PC-3 (cell line): Measurements from ENCODE around the gene PLEKHG2. TPM values are rescaled to one million over a fixed set of nuclear protein-coding genes. Genes with fewer than 3 reads are reported as not detected.

Experiments
- ATAC-seq: fragments of 200-7000 bp; cut with Tn5 transposase; 2 replicates; pipeline ENCODE4 v1.9.1; 2020; ENCODE audit warnings: mild to moderate bottlenecking, moderate library complexity
- BruUV-seq: library from RNA; stranded (reverse); fragments of 400-500 nt; replicated peaks from 2 replicates; lab custom pipeline; 2021; lab: Mats Ljungman, UMichigan
- CTCF ChIA-PET: fragments of 300-600 bp; sonication (Branson Sonifier 250); formaldehyde crosslinking; loops from one replicate; lab custom pipeline; 2022; ENCODE audit warnings: antibody characterized with exemption; lab: Charles Lee
- POLR2A ChIA-PET: fragments of 300-600 bp; sonication (Branson Sonifier 250); formaldehyde crosslinking; loops from one replicate; lab custom pipeline; 2022; ENCODE audit warnings: antibody characterized with exemption; ENCODE audit not compliant: unreplicated experiment; lab: Charles Lee
- DNase-seq: peaks from one replicate; pipeline ENCODE4 v3.0.0-alpha.2; 2015
- H2AFZ ChIP-seq: fragments of 300-600 bp; sonication (generic); 2 replicates; pipeline ENCODE4 v1.6.0; 2016; ENCODE audit warnings: antibody characterized with exemption, low read length
- H3F3A ChIP-seq: fragments of 300-600 bp; sonication (generic); one replicate; pipeline ENCODE4 v1.6.0; 2017; ENCODE audit warnings: antibody characterized with exemption, low read length, control low read depth, mild to moderate bottlenecking; ENCODE audit not compliant: unreplicated experiment
- H3K27ac ChIP-seq: fragments of 300-600 bp; sonication (generic); 2 replicates; pipeline ENCODE4 v1.5.1; 2016; ENCODE audit warnings: mild to moderate bottlenecking, low read length
- H3K27me3 ChIP-seq: fragments of 300-600 bp; sonication (generic); 2 replicates; pipeline ENCODE4 v1.6.1; 2016; ENCODE audit warnings: low read length, mixed read lengths
- H3K36me3 ChIP-seq: fragments of 300-600 bp; sonication (generic); 2 replicates; pipeline ENCODE4 v1.6.1; 2016; ENCODE audit warnings: low read depth, mixed run types, low read length, mixed read lengths
- H3K4me1 ChIP-seq: fragments of 300-600 bp; sonication (generic); 2 replicates; pipeline ENCODE4 v1.5.1; 2016; ENCODE audit warnings: low read length; ENCODE audit not compliant: insufficient read depth
- H3K4me2 ChIP-seq: fragments of 300-600 bp; sonication (generic); 2 replicates; pipeline ENCODE4 v1.6.0; 2016; ENCODE audit warnings: low read length
- H3K4me3 ChIP-seq: fragments of 300-600 bp; sonication (generic); 2 replicates; pipeline ENCODE4 v1.5.1; 2016; ENCODE audit warnings: mild to moderate bottlenecking, low read length, mixed read lengths
- H3K79me2 ChIP-seq: fragments of 300-600 bp; sonication (generic); 2 replicates; pipeline ENCODE4 v1.6.1; 2017; ENCODE audit warnings: low read length, mixed read lengths
- H3K9ac ChIP-seq: fragments of 300-600 bp; sonication (generic); 2 replicates; pipeline ENCODE4 v1.6.0; 2016; ENCODE audit warnings: mild to moderate bottlenecking, low read length
- H3K9me2 ChIP-seq: fragments of 300-600 bp; sonication (generic); replicated peaks from 2 replicates; pipeline ENCODE4 v1.6.1; 2016; ENCODE audit warnings: mixed run types, low read length, mixed read lengths
- H3K9me3 ChIP-seq: fragments of 300-600 bp; sonication (generic); 2 replicates; pipeline ENCODE4 v1.6.1; 2016; ENCODE audit warnings: low read length, mixed read lengths
- H4K20me1 ChIP-seq: fragments of 300-600 bp; sonication (generic); 2 replicates; pipeline ENCODE4 v1.6.1; 2016; ENCODE audit warnings: low read length, mixed read lengths
- EZH2 ChIP-seq: fragments of 300-600 bp; sonication (generic); IDR thresholded peaks from one replicate; pipeline ENCODE4 v1.6.1; 2017; ENCODE audit warnings: antibody characterized with exemption, mild to moderate bottlenecking, low read length; ENCODE audit not compliant: unreplicated experiment
- EZH2phosphoT487 ChIP-seq: fragments of 300-600 bp; sonication (generic); IDR thresholded peaks from 2 replicates; pipeline ENCODE4 v1.6.1; 2018; ENCODE audit warnings: mild to moderate bottlenecking, antibody characterized with exemption, low read length, borderline replicate concordance
- intact Hi-C: fragments of 100-400 bp; cut with micrococcal nuclease; formaldehyde crosslinking; loops from 2 replicates; pipeline ENCODE4 v1.9.0; 2023
- total RNA-seq: library from RNA; depleted of rRNA; stranded (reverse); fragments of >200 nt; gene quantifications from 2 replicates; pipeline ENCODE4 v1.2.3, GENCODE V29; 2014
- TF ChIP-seq, protein P1 (sequence below): fragments of 300-600 bp; sonication (generic); conservative IDR thresholded peaks from 2 replicates; pipeline ENCODE4 v1.5.1; 2017; ENCODE audit warnings: antibody characterized with exemption, low read depth, mild to moderate bottlenecking, low read length

PLEKHG2 gene
- total RNA-seq, 1 experiment from 2014 or later = 8.3 TPM

DNA sequence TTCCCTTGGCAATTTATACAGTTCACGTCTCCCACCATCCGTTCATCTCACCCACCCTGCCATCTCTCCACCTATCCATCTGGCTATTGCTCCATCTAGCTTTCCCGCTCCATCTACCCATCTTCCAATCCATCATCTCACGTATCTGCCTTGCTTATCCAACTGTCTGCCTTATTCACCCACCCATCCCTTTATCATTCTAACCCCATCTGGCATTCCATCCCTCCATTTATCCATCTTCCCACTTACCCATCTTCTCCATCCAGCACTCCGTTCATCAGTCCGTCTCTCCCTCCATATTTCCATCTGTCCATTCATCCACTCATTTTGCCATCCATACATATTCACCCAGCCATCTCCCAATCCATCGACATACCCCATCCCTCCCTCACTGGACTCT is 13.3 kb downstream of the PLEKHG2 start:
- Histone ChIP-seq H3K4me3 (no peak overlapping the region), H3K9ac (no peak overlapping the region), H2AFZ (no peak overlapping the region), H3K4me1 (peaks cover 5% of the 10 kb centered on the region), H3K27ac (no peak overlapping the region), H3K9me3 (no peaks in the 10 kb centered on the region), H3K27me3 (no peaks in the 10 kb centered on the region), H3F3A (no peaks in the 10 kb centered on the region), H4K20me1 (no peaks in the 10 kb centered on the region), H3K36me3 (no peaks in the 10 kb centered on the region), H3K9me2 (no peaks in the 10 kb centered on the region), H3K79me2 (no peaks in the 10 kb centered on the region), H3K4me2 (no peak overlapping the region)
- BruUV-seq = no TSS peak
- intact Hi-C loops = no loop called here
- ATAC-seq (no peak), DNase-seq (no peak)
- POLR2A ChIA-PET = no interaction called here
- CTCF ChIA-PET = no interaction called here
- no peak for TF ChIP-seq EZH2phosphoT487
- TF ChIP-seq, protein P1, sequence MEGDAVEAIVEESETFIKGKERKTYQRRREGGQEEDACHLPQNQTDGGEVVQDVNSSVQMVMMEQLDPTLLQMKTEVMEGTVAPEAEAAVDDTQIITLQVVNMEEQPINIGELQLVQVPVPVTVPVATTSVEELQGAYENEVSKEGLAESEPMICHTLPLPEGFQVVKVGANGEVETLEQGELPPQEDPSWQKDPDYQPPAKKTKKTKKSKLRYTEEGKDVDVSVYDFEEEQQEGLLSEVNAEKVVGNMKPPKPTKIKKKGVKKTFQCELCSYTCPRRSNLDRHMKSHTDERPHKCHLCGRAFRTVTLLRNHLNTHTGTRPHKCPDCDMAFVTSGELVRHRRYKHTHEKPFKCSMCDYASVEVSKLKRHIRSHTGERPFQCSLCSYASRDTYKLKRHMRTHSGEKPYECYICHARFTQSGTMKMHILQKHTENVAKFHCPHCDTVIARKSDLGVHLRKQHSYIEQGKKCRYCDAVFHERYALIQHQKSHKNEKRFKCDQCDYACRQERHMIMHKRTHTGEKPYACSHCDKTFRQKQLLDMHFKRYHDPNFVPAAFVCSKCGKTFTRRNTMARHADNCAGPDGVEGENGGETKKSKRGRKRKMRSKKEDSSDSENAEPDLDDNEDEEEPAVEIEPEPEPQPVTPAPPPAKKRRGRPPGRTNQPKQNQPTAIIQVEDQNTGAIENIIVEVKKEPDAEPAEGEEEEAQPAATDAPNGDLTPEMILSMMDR = no peak
- no peak for TF ChIP-seq EZH2

DNA sequence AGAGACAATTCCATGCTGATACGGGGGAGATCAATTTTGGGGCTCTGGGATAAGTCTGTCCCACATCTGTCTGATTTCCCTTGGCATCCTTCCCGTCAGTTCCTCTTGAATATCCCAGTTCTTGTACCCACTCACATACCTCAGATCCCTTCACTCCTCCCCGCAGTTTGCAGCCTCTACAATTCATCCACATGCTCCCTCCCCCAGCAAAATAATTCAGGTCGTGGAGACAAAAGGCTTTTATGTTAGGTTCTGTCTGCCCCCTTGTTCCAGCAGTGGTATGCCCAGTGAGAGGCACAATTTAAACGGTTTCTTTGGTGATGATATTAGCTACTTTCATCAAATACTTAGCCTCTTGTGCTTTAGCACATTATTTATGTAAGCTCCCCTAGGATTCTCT is 13.7 kb downstream of the PLEKHG2 start:
- intact Hi-C loops = no loop called here
- no peak overlapping the region for H3K4me2 ChIP-seq
- ATAC-seq = no peak
- no peaks in the 10 kb centered on the region for H3K27me3 ChIP-seq
- DNase-seq = no peak
- POLR2A ChIA-PET = no interaction called here
- H3F3A ChIP-seq = no peaks in the 10 kb centered on the region
- no peaks in the 10 kb centered on the region for H3K9me3 ChIP-seq
- no TSS peak for BruUV-seq
- H3K79me2 ChIP-seq = no peaks in the 10 kb centered on the region
- H3K4me1 ChIP-seq = peaks cover 7% of the 10 kb centered on the region
- CTCF ChIA-PET = no interaction called here
- no peaks in the 10 kb centered on the region for H3K9me2 ChIP-seq
- no peak overlapping the region for H2AFZ ChIP-seq
- no peaks in the 10 kb centered on the region for H4K20me1 ChIP-seq
- H3K4me3 ChIP-seq = no peak overlapping the region
- TF ChIP-seq, protein P1 = no peak
- TF ChIP-seq EZH2phosphoT487 (no peak), EZH2 (no peak)
- H3K9ac ChIP-seq = no peak overlapping the region
- no peaks in the 10 kb centered on the region for H3K36me3 ChIP-seq
- no peak overlapping the region for H3K27ac ChIP-seq

DNA sequence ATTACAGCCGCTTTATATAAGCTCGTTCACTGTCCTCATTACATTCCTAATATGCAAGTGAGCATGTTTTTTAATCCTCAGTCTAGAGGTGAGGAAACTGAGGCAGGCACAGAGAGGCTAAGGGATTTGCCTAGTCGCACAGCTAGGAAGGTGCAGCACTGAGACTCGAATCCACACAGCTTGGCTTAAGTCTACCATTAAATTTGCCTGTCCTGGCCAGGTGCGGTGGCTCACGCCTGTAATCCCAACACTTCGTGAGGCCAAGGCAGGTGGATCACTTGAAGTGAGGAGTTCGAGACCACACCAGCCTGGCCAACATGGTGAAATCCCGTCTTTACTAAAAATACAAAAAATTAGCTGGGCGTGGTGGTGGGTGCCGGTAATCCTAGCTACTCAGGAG is 15.2 kb downstream of the PLEKHG2 start:
- DNase-seq (no peak), ATAC-seq (no peak)
- intact Hi-C loops = no loop called here
- CTCF ChIA-PET = no interaction called here
- Histone ChIP-seq H3K27ac (no peak overlapping the region), H3K9me3 (no peaks in the 10 kb centered on the region), H4K20me1 (no peaks in the 10 kb centered on the region), H3K9ac (no peak overlapping the region), H3K4me1 (peaks cover 10% of the 10 kb centered on the region), H2AFZ (no peak overlapping the region), H3K79me2 (peaks cover under 1% of the 10 kb centered on the region; the same call in 1 of the 2 replicates), H3K4me2 (no peak overlapping the region), H3K36me3 (peaks cover 5% of the 10 kb centered on the region), H3K4me3 (no peak overlapping the region), H3K9me2 (no peaks in the 10 kb centered on the region), H3F3A (peaks cover 5% of the 10 kb centered on the region), H3K27me3 (no peaks in the 10 kb centered on the region)
- no TSS peak for BruUV-seq
- POLR2A ChIA-PET = no interaction called here
- TF ChIP-seq EZH2 (no peak), EZH2phosphoT487 (no peak)
- TF ChIP-seq, protein P1 = no peak
